Measurements from ENCODE around the gene SAMD13. TPM values are rescaled to one million over a fixed set of nuclear protein-coding genes. Genes with fewer than 3 reads are reported as not detected.

SAMD13 gene
- total RNA-seq, 1 donor from 2014 or later: 2.0 TPM

DNA sequence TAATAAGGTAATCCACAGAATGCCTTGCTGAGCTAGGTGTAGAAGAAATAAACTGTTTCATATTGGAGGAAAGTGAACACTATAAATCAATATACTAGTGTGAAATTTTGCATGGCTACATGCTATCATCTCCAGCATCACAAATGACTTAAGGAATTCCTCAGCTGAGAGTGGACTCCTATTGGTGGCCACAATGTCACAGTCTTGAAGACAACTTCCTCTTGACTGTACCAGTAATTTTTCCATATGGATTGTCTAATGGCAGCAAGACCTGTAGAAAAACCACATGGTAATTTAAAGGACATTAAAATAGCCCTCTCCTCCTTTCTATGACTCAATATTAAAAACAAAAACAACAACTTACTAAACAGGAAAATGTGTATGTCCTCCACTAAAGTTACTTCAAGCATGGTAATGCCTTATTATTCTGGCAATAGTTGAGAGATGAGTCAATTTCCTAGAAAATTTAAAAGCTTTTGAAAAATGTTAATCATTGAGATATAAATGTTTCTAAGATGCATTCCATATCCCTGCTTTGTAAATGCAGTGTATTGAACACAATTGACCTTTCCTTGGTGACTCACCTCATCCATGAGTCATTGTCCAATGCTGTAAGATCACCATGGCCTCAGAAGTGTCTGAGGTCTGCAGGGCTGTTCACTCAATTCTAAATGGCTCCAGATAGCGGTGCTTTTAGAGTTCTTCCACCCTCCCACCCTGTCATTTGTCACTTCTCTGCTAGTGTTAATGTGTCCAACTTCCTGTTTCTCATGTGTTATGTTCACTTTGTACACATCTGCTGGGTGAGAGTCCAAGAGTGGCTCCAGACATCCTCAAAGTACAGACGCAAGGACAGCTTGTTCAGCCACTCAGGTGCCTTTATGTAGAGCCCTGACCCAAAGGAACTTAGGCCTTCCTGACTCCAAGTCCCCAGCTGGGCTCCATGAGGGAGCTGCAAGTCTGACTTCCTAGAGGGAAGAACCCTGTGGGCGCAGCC is 64.0 kb downstream of the SAMD13 start:
- Histone ChIP-seq H3K27me3 (ENCODE audit: low read depth) (no peaks in the 10 kb centered on the region), H3K4me3 (no peak overlapping the region), H3K27ac (replicated peaks) (no peak overlapping the region), H3K9me3 (replicated peaks) (no peaks in the 10 kb centered on the region), H3K4me1 (no peaks in the 10 kb centered on the region), H3K36me3 (no peaks in the 10 kb centered on the region)
- TF ChIP-seq, protein P1, sequence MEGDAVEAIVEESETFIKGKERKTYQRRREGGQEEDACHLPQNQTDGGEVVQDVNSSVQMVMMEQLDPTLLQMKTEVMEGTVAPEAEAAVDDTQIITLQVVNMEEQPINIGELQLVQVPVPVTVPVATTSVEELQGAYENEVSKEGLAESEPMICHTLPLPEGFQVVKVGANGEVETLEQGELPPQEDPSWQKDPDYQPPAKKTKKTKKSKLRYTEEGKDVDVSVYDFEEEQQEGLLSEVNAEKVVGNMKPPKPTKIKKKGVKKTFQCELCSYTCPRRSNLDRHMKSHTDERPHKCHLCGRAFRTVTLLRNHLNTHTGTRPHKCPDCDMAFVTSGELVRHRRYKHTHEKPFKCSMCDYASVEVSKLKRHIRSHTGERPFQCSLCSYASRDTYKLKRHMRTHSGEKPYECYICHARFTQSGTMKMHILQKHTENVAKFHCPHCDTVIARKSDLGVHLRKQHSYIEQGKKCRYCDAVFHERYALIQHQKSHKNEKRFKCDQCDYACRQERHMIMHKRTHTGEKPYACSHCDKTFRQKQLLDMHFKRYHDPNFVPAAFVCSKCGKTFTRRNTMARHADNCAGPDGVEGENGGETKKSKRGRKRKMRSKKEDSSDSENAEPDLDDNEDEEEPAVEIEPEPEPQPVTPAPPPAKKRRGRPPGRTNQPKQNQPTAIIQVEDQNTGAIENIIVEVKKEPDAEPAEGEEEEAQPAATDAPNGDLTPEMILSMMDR (IDR thresholded peaks at IDR 0.05; ENCODE audit: borderline replicate concordance): no peak
- DNase-seq: no peak
- intact Hi-C loops (cut with micrococcal nuclease): no loop called here

DNA sequence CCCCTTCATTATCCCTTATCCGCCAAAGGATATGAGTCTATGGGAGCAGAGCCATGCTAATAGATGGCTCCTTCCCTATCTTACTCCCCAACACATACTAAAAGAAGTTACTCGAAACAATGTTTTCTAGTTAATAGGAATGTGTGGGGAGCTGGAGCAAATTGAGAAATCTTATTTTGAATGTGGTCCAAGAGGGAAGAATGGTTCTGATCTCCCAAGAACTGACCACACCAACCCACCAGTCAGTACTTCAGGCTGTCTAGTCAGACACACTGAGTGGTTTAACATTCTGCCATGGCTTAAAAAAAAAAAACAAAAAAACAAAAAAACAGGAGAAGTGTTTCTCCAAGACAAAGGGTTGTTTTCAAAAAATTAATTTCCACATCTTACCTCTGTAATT is 65.3 kb downstream of the SAMD13 start:
- H3K9me3 ChIP-seq (replicated peaks): no peaks in the 10 kb centered on the region
- no peaks in the 10 kb centered on the region for H3K36me3 ChIP-seq
- H3K4me3 ChIP-seq: no peak overlapping the region
- TF ChIP-seq, protein P1 (IDR thresholded peaks at IDR 0.05; ENCODE audit: borderline replicate concordance): no peak
- H3K4me1 ChIP-seq: no peaks in the 10 kb centered on the region
- no peak overlapping the region for H3K27ac ChIP-seq (replicated peaks)
- H3K27me3 ChIP-seq (ENCODE audit: low read depth): no peaks in the 10 kb centered on the region
- no peak for DNase-seq
- intact Hi-C loops (cut with micrococcal nuclease): no loop called here

DNA sequence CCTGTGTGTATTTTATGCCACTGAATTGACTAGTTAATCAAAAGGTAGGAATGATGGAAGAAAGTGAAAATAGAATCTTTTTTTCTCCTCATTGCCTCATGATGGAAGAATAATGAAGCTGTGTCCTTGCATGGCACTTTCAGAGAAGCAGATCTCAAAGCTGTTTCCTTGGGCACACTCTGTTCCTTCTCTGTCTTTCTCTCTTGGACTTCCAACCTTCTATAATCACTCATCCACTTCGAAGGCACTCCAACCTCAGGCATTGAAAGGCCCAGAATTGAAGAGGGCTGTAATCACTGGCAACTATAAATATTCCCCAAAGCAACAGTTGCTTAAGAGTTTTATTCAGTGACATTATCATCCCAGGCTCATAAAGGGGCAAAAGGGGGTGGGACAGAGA is 65.7 kb downstream of the SAMD13 start:
- intact Hi-C loops (cut with micrococcal nuclease): no loop called here
- Histone ChIP-seq H3K27me3 (ENCODE audit: low read depth) (no peaks in the 10 kb centered on the region), H3K9me3 (replicated peaks) (no peaks in the 10 kb centered on the region), H3K4me1 (no peaks in the 10 kb centered on the region), H3K27ac (replicated peaks) (no peak overlapping the region), H3K36me3 (no peaks in the 10 kb centered on the region), H3K4me3 (no peak overlapping the region)
- TF ChIP-seq, protein P1 (IDR thresholded peaks at IDR 0.05; ENCODE audit: borderline replicate concordance): no peak
- no peak for DNase-seq

DNA sequence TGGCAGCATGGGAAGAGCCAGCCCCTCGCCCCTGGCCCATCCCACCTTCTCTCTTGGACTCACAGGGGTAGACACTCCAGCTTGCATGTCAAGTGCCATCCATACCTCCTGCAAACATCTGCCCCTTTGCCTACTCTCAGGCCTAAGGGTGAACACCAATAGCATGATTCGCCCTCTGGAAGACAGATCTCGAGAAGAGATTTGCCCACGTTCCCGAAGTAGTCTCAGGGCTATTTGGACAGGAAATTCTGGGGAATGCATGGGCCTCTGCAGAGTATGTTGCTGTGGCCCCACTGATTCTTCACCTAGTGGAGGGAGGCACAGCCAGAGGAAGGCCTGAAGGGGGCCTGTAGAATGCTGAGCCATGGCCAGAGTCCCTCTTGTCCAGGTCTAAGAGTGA is 66.9 kb downstream of the SAMD13 start:
- Histone ChIP-seq H3K36me3 (no peaks in the 10 kb centered on the region), H3K4me1 (no peaks in the 10 kb centered on the region), H3K27me3 (ENCODE audit: low read depth) (no peaks in the 10 kb centered on the region), H3K9me3 (replicated peaks) (no peaks in the 10 kb centered on the region), H3K4me3 (no peak overlapping the region), H3K27ac (replicated peaks) (no peak overlapping the region)
- intact Hi-C loops (cut with micrococcal nuclease): no loop called here
- TF ChIP-seq, protein P1 (IDR thresholded peaks at IDR 0.05; ENCODE audit: borderline replicate concordance): no peak
- no peak for DNase-seq

DNA sequence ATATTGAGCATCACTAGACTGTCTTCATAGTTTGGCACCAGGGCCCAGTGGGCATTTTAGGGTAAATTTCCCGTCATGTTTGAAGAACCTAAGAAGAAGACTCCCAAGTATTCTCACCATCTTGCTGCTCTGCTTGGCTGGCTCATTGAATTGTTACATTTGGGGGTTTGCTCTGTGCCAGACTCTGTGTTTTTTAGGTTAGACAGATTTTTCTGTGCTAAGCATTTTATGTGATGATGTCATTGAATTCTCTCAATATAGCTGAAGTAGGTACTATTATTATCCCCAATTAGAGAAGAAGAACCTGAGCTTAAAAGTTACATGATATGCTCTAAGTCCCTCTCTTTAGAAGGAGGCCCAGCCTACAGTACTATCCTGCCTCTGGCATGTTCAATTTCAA is 68.8 kb downstream of the SAMD13 start:
- intact Hi-C loops (cut with micrococcal nuclease): no loop called here
- no peak for DNase-seq
- Histone ChIP-seq H3K9me3 (replicated peaks) (no peaks in the 10 kb centered on the region), H3K27ac (replicated peaks) (no peak overlapping the region), H3K36me3 (no peaks in the 10 kb centered on the region), H3K4me3 (no peak overlapping the region), H3K27me3 (ENCODE audit: low read depth) (no peaks in the 10 kb centered on the region), H3K4me1 (peaks cover 15% of the 10 kb centered on the region)
- TF ChIP-seq, protein P1 (IDR thresholded peaks at IDR 0.05; ENCODE audit: borderline replicate concordance): no peak
